Hepatocyte (in vitro differentiated cells): Measurements from ENCODE around the gene ITPR2.

ENCODE experiments used
- CTCF ChIP-seq: fragments of 200-600 bp; sonication (generic); IDR thresholded peaks from 2 replicates; pipeline ENCODE4 v1.5.1; 2016; ENCODE audit warnings: antibody characterized with exemption, mild to moderate bottlenecking; ENCODE audit not compliant: poor library complexity
- EZH2 ChIP-seq: fragments of 200-600 bp; sonication (generic); IDR thresholded peaks from 2 replicates; pipeline ENCODE4 v1.6.1; 2016; ENCODE audit warnings: antibody characterized with exemption, mild to moderate bottlenecking, borderline replicate concordance
- EZH2phosphoT487 ChIP-seq: fragments of 200-600 bp; sonication (generic); IDR thresholded peaks from one replicate; pipeline ENCODE4 v1.6.1; 2018; ENCODE audit warnings: antibody characterized with exemption, mild to moderate bottlenecking, low read depth, moderate library complexity; ENCODE audit not compliant: unreplicated experiment, severe bottlenecking

DNA sequence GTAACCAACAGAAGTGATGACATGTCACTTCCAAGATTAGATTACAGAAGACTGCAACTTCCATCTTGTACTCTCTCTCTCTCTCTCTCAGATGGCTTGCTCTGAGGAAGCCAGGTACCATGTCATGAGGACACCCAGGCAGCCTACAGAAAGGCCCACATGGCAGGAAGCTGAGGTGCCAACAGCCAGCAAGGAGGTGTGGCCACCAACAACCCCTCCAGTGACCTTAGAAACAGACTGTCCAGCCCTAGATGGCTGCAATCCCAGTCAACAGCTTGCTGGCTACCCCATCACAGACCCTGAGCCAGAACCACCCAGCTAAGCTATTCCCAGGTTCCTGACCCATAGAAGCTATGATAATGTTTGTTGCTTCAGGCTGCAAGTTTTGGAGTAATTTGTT, 178.4 kb downstream of the ITPR2 start:
- no peak for TF ChIP-seq CTCF
- no peak for TF ChIP-seq EZH2
- no peak for TF ChIP-seq EZH2phosphoT487
